GM21381 (cell line): ENCODE measurements around the gene PGLYRP1.

Source experiments
- ATAC-seq: cut with Tn5 transposase; IDR thresholded peaks from one replicate; pipeline ENCODE4 v1.9.1; 2021; ENCODE audit warnings: mild to moderate bottlenecking, moderate library complexity; ENCODE audit not compliant: unreplicated experiment

Gene PGLYRP1

GRCh38 chr19:46022431-46023310 is at the start of gene PGLYRP1:
Gene PGLYRP1 (minus strand): TSS chr19:46023053. CDS start chr19:46023021, 32 bp downstream.
- no peak for ATAC-seq

GRCh38 chr19:46069806-46070341 is 47.0 kb upstream of the PGLYRP1 start:
- no peak for ATAC-seq

- ATAC-seq = no peak
These were observed 45.7 kb upstream of the PGLYRP1 start for GRCh38 chr19:46068345-46069258.

- ATAC-seq = no peak
These were observed 44.8 kb upstream of the PGLYRP1 start for GRCh38 chr19:46067691-46068090.

GRCh38 chr19:46066471-46066870 is 43.6 kb upstream of the PGLYRP1 start:
- ATAC-seq = no peak

- no peak for ATAC-seq
These were observed 42.7 kb upstream of the PGLYRP1 start for GRCh38 chr19:46065486-46066071.

- no peak for ATAC-seq
These were observed 40.3 kb upstream of the PGLYRP1 start for GRCh38 chr19:46063201-46063600.

- no peak for ATAC-seq
These were observed 37.2 kb upstream of the PGLYRP1 start for GRCh38 chr19:46060012-46060411.

- no peak for ATAC-seq
These were observed 35.9 kb upstream of the PGLYRP1 start for GRCh38 chr19:46058778-46059177.

- ATAC-seq = no peak
These were observed 33.7 kb upstream of the PGLYRP1 start for GRCh38 chr19:46056536-46056935.

- no peak for ATAC-seq
These were observed 30.0 kb upstream of the PGLYRP1 start for GRCh38 chr19:46052896-46053295.

- no peak for ATAC-seq
These were observed 26.7 kb upstream of the PGLYRP1 start for GRCh38 chr19:46049597-46049996.

- ATAC-seq = no peak
These were observed 20.7 kb upstream of the PGLYRP1 start for GRCh38 chr19:46043519-46043918.

- ATAC-seq = no peak
These were observed 19.5 kb upstream of the PGLYRP1 start for GRCh38 chr19:46042252-46042883.

- no peak for ATAC-seq
These were observed 18.2 kb upstream of the PGLYRP1 start, which contains the start of gene IGFL4 for GRCh38 chr19:46040952-46041500. Gene IGFL4 (minus strand): TSS chr19:46041002. CDS start chr19:46040962, 40 bp downstream.

- ATAC-seq = no peak
These were observed 17.3 kb upstream of the PGLYRP1 start for GRCh38 chr19:46040125-46040524.

GRCh38 chr19:46036744-46037128 is 13.9 kb upstream of the PGLYRP1 start:
- ATAC-seq = no peak

- ATAC-seq = no peak
These were observed 13.3 kb upstream of the PGLYRP1 start for GRCh38 chr19:46035986-46036743.

GRCh38 chr19:46035546-46035945 is 12.7 kb upstream of the PGLYRP1 start:
- no peak for ATAC-seq
